Activated CD4-positive, alpha-beta T cell treated with anti-CD3 and anti-CD28 coated beads, Interleukin-10, Interleukin-2, amounts not matched to agents 100 ng/mL and 50 ng/mL, durations not matched to agents 16 hours and 8 hours (primary cell): ENCODE results near the gene CBFA2T3.
"Not testable (repeated sequence)": the region's sequence is repeated elsewhere in the genome, so short reads cannot be mapped to it uniquely, and the experiment has no call there.

ENCODE experiments used
- DNase-seq: peaks from one replicate; pipeline ENCODE4 v3.0.0-alpha.2; 2020

CBFA2T3 gene

DNA sequence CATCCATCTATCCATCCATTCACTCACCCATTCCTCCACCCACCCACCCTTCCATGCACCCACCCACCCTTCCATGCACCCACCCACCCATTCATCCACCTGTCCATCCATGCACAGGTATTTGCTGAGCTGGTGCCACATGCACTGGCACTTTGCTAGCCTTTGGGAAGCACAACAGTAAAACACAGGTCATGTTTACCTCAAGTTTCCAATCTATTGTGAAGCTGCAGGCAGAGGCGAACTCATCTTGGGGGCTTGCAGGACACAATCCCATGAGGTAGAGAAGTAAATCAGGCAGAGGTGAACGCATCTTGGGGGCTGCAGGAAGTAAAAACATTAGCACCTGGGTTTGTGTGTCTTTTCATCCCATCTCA lies 35.6 kb upstream of the CBFA2T3 start:
- DNase-seq, result no peak

DNA sequence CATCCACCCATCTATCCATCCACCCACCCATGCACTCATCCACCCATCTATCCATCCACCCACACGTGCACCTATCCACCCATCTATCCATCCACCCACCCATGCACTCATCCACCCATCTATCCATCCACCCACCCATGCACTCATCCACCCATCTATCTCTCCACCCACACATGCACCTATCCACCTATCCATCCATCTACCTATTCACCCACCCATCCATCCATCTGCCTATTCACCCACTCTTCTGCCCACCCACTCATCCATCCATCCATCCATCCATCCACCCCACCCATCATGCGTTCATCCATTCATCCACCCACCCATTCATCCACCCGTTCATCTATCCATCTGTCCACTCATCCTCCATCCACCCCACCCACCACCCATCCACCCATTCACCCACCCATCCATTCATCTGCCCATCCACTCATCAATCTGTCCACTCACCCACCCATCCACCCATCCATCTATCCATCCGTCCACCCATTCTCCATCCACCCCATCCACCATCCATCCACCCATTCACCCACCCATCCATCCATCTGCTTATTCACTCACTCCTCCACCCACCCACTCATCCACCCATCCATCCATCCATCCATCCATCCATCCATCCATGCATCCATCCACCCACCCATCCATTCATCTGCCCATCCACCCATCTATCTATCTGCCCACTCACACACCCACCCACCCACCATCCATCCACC lies 35.1 kb upstream of the CBFA2T3 start:
- DNase-seq, result no peak

DNA sequence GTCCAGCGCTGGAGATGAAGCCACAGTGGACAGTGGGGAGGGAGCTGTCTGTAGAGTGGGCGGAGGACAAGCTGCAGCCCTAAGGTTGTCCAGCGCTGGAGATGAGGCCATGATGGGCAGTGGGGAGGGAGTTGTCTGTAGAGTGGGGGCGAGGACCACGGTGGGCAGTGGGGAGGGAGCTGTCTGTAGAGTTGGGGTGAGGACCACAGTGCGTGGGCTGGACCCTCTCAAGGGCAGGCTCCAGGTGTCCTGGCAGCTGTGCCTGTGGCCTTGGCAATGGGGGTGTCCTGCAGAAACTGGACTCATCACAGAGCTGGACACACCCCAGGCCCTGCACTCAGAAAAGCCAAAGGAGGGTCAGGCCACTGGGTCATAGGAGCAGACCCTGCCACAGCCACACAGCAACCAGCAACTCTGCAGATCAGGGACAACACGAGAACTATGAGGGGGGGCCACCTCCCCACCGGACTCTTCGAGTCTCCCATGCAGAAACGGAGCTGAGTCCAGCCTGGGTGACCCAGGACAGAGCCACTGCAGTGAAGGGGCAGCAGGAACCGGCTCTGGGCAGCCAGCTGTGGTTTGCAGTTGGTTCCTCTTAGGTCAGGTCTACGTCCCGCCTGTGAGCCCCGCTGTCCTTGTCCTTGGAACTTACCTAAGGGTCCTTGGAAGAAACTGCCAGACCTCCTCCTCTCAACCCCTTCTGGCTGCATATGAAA lies 33.4 kb upstream of the CBFA2T3 start:
- DNase-seq, result no peak

DNA sequence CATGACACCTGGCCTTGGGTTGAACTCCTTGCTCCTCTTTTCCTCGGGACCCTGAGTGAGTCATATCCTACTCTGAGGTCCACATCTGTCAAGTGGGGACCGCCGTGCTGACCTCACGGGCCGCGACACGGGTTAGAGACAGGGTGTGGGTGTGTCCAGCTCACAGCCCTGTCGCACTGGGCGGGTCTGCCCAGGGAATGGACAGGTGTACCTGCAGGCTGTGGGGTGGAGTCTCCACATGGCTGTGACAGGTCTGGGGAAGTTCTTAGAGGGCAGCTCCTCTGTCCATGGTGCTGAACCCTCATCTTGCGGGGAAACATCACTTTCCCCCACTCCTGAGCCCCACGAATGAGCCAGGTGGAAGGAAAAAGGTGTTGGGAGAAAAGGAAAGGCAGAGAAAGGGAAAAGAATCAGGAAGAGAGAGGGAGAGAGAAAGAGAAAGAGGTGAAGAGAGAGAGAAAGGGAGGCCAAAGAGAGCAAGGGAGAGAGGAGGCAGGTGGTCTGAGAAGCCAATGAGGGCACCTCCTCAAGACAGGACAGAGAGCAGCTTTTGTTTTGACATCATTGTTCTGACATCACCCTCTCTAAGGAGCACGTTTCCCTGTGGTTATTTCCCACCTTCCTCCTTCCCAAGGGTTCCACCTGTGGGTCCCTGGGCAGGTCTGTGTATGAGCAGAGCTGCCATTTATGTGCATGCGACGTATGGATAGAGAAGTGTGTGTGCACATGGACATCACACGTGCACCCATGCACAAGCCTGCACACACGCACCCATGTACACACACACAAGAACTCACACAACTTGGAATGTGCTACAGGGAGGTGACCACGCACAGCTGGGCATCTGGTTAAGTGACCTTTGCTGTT lies 32.6 kb upstream of the CBFA2T3 start:
- no peak for DNase-seq

DNA sequence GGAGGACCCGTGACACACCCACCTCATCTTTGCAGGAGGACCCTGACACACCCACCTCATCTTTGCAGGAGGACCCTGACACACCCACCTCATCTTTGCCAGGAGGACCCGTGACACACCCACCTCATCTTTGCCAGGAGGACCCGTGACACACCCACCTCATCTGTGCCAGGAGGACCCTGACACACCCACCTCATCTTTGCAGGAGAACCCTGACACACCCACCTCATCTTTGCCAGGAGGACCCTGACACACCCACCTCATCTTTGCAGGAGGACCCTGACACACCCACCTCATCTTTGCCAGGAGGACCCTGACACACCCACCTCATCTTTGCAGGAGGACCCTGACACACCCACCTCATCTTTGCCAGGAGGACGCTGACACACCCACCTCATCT lies 31.8 kb upstream of the CBFA2T3 start:
- not testable (repeated sequence) for DNase-seq

DNA sequence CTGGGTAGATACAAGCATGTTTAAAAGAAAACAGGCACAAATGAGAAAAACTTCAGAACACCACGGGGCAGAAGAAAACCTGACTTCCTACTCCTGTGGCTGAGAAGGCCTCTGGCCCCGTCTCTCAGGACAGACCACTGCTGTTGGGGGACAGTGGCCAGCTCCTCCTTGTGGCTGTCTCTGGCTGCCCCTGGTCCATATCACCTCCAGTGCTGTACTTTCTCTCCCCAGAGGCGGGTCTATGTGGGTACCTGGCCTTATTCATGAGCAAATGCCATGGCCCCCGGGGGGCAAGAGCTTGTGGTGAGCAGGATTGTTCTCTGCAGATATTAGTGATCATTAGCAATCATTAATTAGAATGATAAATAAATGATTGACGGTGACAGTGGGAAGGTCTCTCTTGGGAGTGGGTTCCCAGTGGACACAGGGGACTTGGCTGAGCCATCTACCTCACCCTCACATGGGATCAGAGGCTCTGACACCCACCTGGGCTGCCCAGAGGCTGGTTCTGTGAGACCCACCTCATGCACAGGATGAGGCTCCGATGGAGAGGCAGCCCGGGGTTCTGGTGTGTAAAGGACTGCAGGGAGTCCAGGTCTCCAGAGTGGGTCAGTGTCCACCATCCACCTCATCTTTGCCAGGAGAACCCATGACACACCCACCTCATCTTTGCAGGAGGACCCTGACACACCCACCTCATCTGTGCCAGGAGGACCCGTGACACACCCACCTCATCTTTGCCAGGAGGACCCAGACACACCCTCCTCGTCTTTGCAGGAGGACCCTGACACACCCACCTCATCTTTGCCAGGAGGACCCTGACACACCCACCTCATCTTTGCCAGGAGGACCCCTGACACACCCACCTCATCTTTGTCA lies 30.6 kb upstream of the CBFA2T3 start:
- no peak for DNase-seq

DNA sequence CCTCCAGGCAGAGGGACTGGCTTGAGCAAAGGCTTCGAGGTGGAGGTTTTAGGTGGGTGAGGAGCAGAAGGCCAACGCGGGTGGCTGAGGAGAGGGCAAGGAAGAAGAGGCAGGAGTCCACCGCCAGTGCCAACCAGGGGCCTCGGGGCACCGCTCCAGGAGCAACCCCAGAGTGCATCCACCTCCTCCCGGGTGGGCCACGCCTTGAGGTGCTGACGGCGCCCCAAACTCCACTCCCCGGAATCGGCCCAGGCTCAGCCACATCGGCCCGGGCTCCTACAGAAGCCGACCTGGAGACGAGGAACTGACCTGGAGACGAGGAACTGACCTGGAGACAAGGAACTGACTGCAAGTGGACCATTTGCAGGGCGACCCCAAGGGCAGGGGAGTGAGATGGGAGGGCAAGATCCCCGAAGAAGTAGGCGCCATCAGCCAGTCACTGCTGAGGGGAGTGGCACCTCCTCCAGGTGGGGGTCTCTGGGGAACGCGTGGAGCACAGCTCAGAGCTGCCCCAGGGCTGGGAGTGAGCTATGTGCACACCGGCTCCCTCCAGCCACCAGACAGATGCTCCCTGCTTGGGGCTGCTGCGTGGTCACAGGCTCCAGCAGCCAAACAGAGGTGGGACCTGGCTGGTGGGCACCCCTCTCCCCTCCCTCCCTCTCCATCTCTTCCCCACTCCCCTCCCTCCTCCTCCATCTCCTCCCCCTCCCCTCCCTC lies 29.2 kb upstream of the CBFA2T3 start:
- no peak for DNase-seq

DNA sequence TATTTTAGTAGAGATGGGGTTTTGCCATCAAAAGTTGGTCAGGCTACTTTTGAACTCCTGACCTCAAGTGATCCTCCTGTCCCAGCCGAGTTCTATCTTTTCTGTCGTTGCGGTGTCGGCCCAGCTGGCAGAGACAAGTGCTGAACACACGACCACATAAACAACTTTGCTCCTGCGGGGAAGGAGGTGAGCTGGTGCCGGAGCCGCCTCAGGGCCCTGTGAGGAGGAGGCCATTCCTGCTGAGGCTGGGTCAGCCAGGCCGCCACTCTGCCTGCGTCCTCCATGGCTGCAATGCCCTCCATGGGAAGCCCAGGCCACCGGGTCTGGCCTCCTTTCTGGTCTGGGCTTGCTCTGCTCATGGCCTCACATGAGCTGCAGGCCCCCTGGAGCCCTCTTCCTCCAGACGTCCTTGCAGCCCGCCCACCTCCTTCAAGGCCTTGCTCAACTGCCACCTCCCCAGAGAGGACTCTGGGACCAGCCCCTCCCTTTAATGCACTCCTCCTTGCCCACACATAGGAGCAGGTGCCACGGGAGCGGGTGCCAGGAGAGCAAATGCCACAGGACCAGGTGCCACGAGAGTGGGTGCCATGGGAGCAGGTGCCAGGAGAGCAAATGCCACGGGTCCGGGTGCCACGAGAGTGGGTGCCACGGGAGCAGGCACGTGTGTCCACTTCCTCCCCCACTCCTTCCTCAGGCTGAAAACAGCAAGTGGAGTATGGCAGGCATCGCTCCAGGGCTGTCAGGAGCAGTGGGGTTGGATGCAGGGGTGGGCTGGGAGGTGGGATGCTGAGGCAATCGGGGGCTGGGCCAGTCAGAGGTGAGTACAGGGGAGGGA lies 28.4 kb upstream of the CBFA2T3 start:
- no peak for DNase-seq

DNA sequence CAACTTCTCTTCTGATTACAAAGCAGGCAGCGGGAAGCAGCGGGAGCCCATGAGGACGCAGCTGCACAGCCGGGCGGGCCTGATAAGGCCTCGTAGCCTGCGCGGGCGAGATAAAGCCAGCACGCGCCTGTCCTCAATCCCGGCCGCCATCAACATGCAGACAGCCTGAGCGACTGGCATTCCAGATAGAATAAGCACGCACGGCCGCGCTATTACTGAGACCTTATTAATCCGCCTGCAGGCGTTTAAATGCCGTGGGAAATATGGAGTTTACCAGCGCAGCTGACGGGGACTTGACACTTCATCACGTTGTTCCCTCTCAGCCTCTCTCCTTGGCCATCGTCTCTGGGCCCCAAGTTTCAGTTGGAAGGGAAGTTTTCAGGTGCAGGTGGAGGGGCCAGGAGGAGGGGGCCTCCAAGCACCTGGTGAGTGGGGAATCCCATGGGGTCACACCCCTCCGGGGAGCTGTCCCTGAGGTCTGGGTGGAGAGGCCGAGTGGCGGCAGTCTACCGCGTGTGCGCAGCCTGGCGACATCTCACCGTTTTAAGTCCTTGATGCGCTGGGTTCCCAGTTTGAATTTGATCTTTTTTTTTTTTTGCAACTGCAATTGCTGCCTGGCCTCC lies 27.3 kb upstream of the CBFA2T3 start:
- no peak for DNase-seq

DNA sequence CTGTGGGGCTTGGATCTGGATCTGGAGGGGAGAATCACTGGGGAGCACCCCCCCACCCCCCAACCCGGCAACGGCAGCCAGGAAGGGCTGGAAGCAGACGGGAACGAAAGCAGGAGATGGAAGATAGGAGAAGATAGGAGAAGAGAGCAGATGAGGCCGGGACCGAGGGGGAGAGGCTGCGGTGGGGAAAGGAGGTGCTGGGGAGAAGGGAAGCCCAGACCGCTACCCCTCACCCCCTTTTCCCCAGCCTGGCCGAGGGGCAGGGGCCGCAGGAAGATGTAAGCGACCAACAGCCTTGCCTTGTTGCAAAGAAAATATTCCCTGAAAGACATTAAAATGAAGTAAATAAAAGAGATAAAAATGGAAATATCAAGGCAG lies 26.8 kb upstream of the CBFA2T3 start:
- no peak for DNase-seq

DNA sequence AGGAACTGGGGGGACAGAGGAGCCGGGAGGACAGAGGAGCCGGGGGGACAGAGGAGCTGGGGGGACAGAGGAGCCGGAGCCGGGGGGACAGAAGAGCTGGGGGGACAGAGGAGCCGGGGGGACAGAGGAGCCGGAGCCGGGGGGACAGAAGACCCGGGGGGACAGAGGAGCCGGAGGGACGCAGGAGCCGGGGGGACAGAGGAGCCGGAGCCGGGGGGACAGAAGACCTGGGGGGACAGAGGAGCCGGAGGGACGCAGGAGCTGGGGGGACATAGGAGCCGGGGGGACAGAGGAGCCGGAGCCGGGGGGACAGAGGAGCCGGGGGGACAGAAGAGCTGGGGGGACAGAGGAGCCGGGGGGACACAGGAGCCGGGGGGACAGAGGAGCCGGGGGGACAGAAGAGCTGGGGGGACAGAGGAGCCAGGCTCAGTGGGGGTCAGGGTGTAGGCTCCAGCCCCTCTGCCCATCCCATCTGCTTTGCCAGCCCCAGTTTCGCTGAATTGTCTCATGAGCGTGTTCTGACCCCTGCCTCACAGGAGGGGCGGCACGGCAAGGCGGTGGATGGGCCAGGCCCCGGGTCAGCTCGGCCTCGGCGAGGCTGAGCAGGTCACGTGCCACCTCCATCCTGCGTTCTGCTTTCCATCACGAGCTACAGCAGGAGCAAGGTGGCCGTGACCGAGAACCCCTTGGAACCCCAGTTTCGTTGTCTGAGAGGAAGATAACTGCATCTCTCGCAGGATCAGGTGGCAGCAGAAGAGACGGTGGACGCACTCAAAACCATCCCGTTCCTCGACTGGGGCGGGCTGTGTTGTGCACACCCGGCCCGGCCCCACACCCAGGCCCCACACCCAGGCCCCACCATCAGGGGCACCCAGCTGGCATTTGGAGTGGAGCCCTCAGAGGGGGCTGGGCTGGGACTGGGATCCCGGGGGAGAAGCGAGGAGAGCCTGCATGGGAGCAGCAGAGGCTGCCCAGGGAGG lies 26.1 kb upstream of the CBFA2T3 start:
- DNase-seq, result no peak

DNA sequence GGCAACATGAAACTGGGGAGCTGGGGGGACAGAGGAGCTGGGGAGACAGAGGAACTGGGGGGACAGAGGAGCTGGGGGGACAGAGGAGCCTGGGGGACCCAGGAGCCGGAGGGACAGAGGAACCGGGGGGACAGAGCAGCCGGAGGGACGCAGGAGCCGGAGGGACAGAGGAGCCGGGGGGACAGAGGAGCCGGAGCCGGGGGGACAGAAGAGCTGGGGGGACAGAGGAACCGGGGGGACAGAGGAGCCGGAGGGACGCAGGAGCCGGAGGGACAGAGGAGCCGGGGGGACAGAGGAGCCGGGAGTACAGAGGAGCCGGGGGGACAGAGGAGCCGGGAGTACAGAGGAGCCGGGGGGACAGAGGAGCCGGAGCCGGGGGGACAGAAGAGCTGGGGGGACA lies 25.1 kb upstream of the CBFA2T3 start:
- DNase-seq, result not testable (repeated sequence)

DNA sequence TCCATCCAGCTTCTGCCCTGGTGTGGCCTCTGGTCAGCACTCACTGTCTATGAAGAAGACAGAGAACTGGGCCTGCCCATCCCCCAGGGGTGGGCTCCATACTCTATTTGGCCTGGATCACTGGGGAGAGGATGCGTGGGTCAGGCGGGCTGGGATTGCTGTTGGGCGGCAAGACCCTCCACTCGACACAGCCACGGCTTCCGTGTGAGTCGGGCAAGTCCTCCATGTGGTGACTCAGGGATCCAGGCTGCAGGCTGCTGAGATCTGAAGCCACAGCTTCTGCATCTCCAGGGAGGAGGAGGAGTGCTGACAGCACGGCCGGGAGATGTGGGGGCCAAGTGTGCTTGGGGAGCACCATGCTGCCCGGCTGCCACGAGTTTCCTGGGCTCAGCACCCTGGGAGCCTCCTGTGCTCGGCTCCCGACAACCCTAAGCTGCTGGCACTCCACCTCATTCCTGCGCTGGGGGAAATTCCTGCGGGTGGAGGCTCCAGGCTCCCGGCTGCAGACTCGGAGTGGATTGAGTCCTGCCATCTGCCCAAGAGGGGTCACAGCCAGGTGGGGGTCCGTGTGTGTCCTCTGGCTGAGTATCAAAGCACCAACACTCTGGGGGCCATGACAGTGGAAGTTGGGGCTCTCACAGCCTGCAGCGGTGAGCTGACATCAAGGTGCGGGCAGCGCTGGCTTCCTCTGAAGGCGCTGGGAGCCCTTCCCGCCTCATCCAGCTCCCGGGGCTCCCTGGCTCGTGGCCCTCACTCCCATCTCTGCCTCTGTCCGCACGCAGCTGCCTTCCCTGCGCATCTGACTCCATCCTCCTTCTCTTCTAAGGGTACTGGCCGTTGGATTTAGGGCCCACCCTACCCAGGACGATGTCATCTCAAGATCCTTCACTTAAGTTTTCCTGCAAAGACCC lies 24.4 kb upstream of the CBFA2T3 start:
- no peak for DNase-seq

DNA sequence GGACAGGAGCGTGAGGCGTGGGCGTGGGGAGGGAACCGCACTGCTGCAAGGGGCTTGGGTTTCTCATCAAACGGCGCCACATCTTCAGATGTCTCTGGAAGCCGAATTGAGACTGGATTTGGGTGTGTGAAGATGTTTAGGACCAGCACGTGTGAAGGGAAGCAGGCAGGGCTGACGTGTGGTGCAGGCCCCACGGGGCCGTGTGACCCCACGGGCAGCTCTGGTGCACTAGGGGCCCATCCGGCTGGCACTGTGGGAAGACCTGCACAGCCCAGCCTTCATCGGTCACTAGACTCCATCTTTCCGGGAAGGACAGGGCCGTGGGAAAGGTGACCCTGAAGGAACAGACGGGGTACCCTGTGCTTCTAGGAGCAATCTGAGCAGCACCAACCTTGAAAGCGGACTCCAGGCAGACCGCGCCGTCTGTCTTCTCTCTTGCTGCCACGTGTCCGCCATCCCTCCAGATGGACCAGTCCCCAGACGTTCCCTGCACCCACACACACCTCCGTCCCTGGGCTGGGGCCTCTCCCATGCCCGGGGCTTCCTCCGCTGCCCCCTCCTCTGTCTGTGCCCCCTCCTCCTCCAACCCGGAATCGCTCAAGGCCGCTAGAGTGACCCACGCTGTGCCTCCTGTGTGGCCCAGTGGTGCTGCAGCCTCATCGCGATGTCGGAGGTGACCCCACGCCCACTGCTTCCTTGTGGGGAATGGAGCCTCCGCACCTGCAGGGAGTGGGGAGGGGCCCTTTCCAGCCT lies 23.4 kb upstream of the CBFA2T3 start:
- no peak for DNase-seq

DNA sequence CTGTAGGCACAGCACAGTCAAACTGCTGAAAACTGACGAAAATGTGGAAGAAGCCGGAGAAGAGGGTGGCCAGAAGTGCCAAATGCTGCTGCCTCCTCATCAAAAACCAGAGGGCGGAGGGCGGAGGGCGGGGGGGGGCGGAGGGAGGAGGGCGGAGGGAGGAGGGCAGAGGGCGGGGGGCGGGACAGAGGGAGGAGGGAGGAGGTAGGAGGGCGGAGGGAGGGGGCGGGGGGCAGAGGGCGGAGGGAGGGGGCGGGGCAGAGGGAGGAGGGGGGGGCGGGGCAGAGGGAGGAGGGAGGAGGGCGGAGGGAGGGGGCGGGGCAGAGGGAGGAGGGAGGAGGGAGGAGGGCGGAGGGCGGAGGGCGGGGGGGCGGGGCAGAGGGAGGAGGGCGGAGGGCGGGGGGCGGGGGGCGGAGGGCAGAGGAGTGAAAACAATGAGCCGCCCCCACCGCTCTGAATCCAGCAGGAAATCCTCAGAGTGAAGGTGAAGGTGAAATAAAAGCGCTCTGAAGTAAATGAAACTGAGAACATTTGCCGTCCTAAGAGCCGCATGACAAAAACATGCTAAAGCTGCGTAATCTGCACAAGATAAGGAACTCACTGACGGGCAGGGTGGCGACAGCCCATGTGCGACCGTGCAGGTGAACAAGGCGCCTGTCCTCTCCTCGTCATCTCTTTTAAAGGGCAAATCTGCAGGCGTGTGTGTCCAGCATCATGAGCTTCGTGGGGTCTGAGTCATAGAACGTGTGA lies 22.6 kb upstream of the CBFA2T3 start:
- DNase-seq, result no peak

DNA sequence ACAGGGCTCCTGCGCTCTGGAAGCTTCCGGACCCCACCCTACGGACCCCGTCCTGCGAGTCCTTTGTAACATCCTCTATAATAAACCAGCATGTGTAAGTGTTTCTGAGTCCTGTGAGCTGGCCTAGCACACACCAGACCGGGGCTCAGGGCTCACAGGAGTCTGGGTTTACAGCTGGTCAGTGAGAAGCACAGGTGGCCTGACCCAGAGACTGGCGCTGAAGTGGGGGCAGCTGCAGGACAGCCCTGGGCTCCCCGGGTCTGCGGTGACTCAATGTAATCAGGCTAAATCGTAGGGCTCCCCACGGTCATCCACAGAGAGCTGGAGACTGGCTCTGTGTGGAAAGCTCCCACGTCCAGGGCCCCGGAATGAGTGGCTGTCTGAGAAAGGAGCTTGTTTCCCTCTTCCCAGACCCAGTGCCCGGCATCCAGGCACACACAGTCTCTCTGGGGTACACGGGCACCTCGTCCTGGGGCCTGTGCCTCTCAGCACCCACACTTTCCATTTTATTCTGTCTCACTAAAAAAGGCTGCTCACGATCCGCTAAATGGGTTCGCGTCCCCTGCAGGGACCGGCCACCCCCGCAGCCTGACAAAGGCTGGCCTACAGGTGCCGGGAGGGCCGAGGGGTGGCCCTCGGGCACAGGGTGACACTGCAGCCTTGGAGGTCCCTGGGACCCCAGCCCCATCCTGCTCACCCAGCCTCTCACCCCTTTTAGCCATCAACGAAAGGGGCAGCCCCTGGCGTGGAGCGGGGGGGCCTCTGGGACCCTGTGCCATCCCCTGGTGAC lies 18.9 kb upstream of the CBFA2T3 start:
- no peak for DNase-seq
